Gastrocnemius medialis (tissue), 4 donors: ENCODE data around the gene TGFBR3L.

ENCODE experiments used
- CTCF ChIP-seq, 5 experiments: fragments of 450-650 bp in 3 of 5; fragments of 200-600 bp in 2 of 5; sonication (generic) in 2 of 5; IDR thresholded peaks in 4 of 5; conservative IDR thresholded peaks in 1 of 5; 1 replicate in 4 of 5; 2 replicates in 1 of 5; pipeline ENCODE4 v1.5.1; 2016 to 2019; ENCODE audit warnings: antibody characterized with exemption in 5 of 5, mild to moderate bottlenecking in 3 of 5, moderate library complexity in 3 of 5
- POLR2A ChIP-seq, 2 donors: fragments of 450-650 bp; IDR thresholded peaks; one replicate each; pipeline ENCODE4 v1.6.1; 2017; ENCODE audit warnings: antibody characterized with exemption in 2 of 2, mild to moderate bottlenecking in 2 of 2, moderate library complexity in 2 of 2

DNA sequence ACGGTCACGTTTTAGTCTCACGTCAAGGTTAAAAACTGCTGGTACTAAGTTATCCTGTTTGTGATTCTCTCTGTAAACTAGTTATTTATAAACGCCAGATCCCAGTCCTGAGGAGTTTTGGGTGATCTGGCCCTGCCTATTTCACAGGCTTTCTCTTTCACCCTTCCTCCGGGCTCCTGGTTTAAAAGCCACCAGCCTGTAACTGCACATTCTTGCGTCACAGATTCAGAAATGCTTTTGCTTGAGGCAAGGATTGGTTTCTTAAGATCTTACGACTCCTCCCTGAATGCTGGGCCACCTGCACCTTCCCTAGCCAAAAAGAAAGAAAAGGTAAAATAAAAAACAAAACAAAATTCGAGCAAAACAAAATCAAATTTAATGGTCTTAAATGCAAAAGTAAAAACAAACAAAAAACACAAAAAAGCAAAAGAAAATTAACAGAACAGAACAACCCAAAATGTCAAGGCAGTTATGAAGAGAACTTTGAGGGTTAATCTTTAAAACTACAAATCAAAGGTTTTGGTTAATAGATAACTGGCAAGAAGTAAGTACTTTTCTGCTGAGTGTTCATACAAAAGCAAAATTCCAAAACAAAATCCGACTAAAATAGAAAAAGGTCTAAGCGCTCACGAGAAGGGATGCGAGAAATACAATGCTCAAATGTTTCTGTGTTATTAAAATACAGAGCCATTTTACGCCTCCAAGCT lies 47.4 kb downstream of the TGFBR3L start:
- TF ChIP-seq CTCF (IDR thresholded peaks at IDR 0.05 in 4 of 5, conservative IDR thresholded peaks at IDR 0.05 in 1 of 5) (no peak), POLR2A (IDR thresholded peaks at IDR 0.05) (no peak)
